Measurements from ENCODE around the gene ZNF655. TPM values are rescaled to one million over a fixed set of nuclear protein-coding genes. Genes with fewer than 3 reads are reported as not detected.

The ZNF655 gene
- total RNA-seq, 5 donors from 2014 or later (not counting 1 experiment from before 2014, with no cell fraction given): 145 to 163 (median 157) TPM

DNA sequence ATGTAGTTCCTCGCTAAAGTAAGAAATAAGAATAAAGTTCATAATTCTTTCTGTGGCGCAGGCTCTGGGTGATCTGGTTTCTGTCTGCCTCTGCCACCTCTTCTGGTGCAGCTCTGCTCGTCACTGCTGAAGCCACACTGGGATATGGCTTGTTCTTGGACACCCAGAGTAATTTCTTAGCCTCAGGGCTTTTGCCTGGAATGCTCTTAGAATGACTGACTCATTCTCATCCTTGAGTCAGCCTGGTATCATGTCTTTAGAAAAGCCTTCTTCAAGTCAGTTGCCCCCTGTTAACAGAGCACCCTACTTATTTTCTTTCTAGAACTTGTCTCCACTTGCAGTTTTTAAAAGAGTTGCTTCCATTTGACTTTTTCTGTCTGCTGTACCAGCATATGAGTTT, 60.3 kb downstream of the ZNF655 start:
- ATAC-seq (replicated peaks in 1 of 4) (no peak), DNase-seq (no peak)
- Histone ChIP-seq H3K36me3 (ENCODE audit: control insufficient read depth in 2 of 2, extremely low read depth in 1 of 2, insufficient read depth in 1 of 2, low read length in 1 of 2) (peaks cover 30 to 48% of the 10 kb centered on the region in 2 donors), H3K9me3 (no peaks in the 10 kb centered on the region), H3K4me1 (ENCODE audit: control insufficient read depth in 1 of 2, extremely low read depth in 1 of 2, insufficient read depth in 2 of 2, low read length in 2 of 2) (peaks cover 15 to 36% of the 10 kb centered on the region in 2 experiments), H3K27ac (ENCODE audit: low read length) (no peak overlapping the region), H3K4me3 (ENCODE audit: control insufficient read depth in 1 of 2, extremely low read depth in 1 of 2, low read length in 1 of 2) (no peak overlapping the region), H3K27me3 (replicated peaks in 1 of 2; ENCODE audit: control insufficient read depth in 2 of 2, extremely low read depth in 1 of 2, insufficient read depth in 2 of 2, low read length in 1 of 2) (no peaks in the 10 kb centered on the region)
- ChIA-PET CTCF (no interaction called here), POLR2A (interaction anchor here in 1 of 2 donors (1.1 kb wide), 1 partner anchor 210 kb away, joined by 3 read pairs; the partner anchor contains the start of genes BUD31 and PDAP1)
- Mint-ChIP-seq H3K27me3 (no peaks in the 10 kb centered on the region), H3K4me1 (peaks cover 56 to 67% (median 57%) of the 10 kb centered on the region in 3 donors), H3K4me3 (peak overlapping the region; percentile 95 to 97 (median 97)), H3K9me3 (no peaks in the 10 kb centered on the region), H3K36me3 (peaks cover 46% of the 10 kb centered on the region), H3K27ac (no peak overlapping the region)
- WGBS (ENCODE audit: insufficient coverage): 100% methylated on average over 2 of the region's 3 CpGs

DNA sequence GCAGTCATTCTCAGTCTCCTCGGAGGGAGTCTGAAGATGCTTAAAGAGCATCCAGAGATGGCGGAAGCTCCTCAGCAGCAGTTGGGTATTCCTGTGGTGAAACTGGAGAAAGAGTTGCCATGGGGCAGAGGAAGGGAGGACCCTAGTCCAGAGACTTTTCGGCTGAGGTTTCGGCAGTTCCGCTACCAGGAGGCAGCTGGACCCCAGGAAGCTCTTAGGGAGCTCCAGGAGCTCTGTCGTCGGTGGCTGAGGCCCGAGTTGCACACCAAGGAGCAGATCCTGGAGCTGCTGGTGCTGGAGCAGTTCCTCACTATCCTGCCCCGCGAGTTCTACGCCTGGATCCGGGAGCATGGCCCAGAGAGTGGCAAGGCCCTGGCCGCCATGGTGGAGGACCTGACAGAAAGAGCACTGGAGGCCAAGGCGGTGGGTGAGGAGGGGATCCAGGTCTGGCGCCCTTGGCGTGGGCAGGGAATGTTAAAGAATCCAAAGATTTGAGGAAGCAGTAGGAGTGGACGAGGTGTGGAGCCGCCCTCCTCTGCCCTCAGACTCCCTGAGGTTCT, 61.2 kb downstream of the ZNF655 start:
- ChIA-PET CTCF (no interaction called here), POLR2A (interaction anchor here in 1 of 2 donors (1.1 kb wide), 1 partner anchor 211 kb away, joined by 3 read pairs; the partner anchor contains the start of genes BUD31 and PDAP1)
- Histone ChIP-seq H3K4me3 (ENCODE audit: control insufficient read depth in 1 of 2, extremely low read depth in 1 of 2, low read length in 1 of 2) (no peak overlapping the region), H3K36me3 (ENCODE audit: control insufficient read depth in 2 of 2, extremely low read depth in 1 of 2, insufficient read depth in 1 of 2, low read length in 1 of 2) (peaks cover 30 to 48% of the 10 kb centered on the region in 2 donors), H3K9me3 (no peaks in the 10 kb centered on the region), H3K4me1 (ENCODE audit: control insufficient read depth in 1 of 2, extremely low read depth in 1 of 2, insufficient read depth in 2 of 2, low read length in 2 of 2) (peaks cover 21 to 45% of the 10 kb centered on the region in 2 experiments), H3K27ac (ENCODE audit: low read length) (no peak overlapping the region), H3K27me3 (replicated peaks in 1 of 2; ENCODE audit: control insufficient read depth in 2 of 2, extremely low read depth in 1 of 2, insufficient read depth in 2 of 2, low read length in 1 of 2) (no peaks in the 10 kb centered on the region)
- Mint-ChIP-seq H3K4me1 (peaks cover 66 to 77% (median 66%) of the 10 kb centered on the region in 3 donors), H3K27ac (peak overlapping the region in 1 of 2 donors; percentile 19), H3K27me3 (no peaks in the 10 kb centered on the region), H3K9me3 (no peaks in the 10 kb centered on the region), H3K4me3 (no peak overlapping the region), H3K36me3 (peaks cover 50% of the 10 kb centered on the region)
- 99% methylated on average over 18 of the region's 18 CpGs for WGBS (ENCODE audit: insufficient coverage)
- DNase-seq (no peak), ATAC-seq (replicated peaks in 1 of 4) (no peak)

DNA sequence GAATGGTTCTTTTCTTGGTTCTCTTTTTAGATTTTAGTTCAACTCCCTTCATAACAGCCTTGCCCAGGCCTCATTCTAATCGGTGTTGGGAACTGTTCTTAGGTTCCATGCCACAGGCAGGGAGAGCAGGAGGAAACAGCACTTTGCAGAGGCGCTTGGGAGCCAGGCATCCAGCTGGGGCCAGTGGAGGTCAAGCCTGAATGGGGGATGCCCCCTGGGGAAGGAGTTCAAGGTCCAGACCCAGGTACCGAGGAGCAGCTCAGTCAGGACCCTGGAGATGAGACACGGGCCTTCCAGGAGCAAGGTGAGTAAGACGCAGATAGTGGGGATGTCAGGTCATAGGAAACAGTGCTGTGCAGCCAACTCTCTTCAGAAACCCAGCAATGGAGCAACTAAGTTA, 62.8 kb downstream of the ZNF655 start:
- no peak overlapping the region for H3K27ac ChIP-seq (ENCODE audit: low read length)
- POLR2A ChIA-PET: interaction anchor here in 1 of 2 donors (1.2 kb wide), 1 partner anchor 63 kb away, joined by 3 read pairs; no protein-coding TSS in a partner anchor
- no peaks in the 10 kb centered on the region for H3K27me3 ChIP-seq (replicated peaks in 1 of 2; ENCODE audit: control insufficient read depth in 2 of 2, extremely low read depth in 1 of 2, insufficient read depth in 2 of 2, low read length in 1 of 2)
- CTCF ChIA-PET: no interaction called here
- peaks cover 62% of the 10 kb centered on the region for H3K36me3 Mint-ChIP-seq
- peaks cover 24 to 51% of the 10 kb centered on the region in 2 experiments for H3K4me1 ChIP-seq (ENCODE audit: control insufficient read depth in 1 of 2, extremely low read depth in 1 of 2, insufficient read depth in 2 of 2, low read length in 2 of 2)
- H3K9me3 Mint-ChIP-seq: no peaks in the 10 kb centered on the region
- ATAC-seq (replicated peaks in 1 of 4) (no peak), DNase-seq (no peak)
- H3K27ac Mint-ChIP-seq: peak overlapping the region; percentile 15 to 19
- H3K4me1 Mint-ChIP-seq: peaks cover 73 to 83% (median 75%) of the 10 kb centered on the region in 3 donors
- H3K36me3 ChIP-seq (ENCODE audit: control insufficient read depth in 2 of 2, extremely low read depth in 1 of 2, insufficient read depth in 1 of 2, low read length in 1 of 2): peaks cover 34 to 62% of the 10 kb centered on the region in 2 donors
- no peak overlapping the region for H3K4me3 Mint-ChIP-seq
- WGBS (ENCODE audit: insufficient coverage): 100% methylated on average over 1 of the region's 5 CpGs
- H3K27me3 Mint-ChIP-seq: no peaks in the 10 kb centered on the region
- no peak overlapping the region for H3K4me3 ChIP-seq (ENCODE audit: control insufficient read depth in 1 of 2, extremely low read depth in 1 of 2, low read length in 1 of 2)
- H3K9me3 ChIP-seq: no peaks in the 10 kb centered on the region

DNA sequence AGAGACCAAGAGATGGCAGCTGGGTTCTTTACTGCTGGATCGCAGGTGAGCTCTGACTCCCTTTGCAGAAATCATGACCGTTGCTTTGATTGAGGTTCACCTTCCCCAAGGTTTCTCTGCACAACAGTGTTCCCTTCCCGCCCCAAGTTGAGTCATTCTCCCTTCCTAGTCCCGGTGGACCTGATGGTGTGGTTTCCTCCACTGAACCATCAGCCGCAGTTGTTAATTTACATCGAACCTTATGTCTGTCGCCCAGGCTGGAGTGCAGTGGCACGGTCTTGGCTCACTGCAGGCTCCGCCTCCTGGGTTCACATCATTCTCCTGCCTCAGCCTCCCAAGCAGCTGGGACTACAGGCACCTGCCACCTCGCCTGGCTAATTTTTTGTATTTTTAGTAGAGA, 64.2 kb downstream of the ZNF655 start:
- Histone ChIP-seq H3K4me1 (ENCODE audit: control insufficient read depth in 1 of 2, extremely low read depth in 1 of 2, insufficient read depth in 2 of 2, low read length in 2 of 2) (peaks cover 21 to 42% of the 10 kb centered on the region in 2 experiments), H3K27ac (ENCODE audit: low read length) (no peak overlapping the region), H3K36me3 (ENCODE audit: control insufficient read depth in 2 of 2, extremely low read depth in 1 of 2, insufficient read depth in 1 of 2, low read length in 1 of 2) (peaks cover 34 to 74% of the 10 kb centered on the region in 2 donors), H3K4me3 (ENCODE audit: control insufficient read depth in 1 of 2, extremely low read depth in 1 of 2, low read length in 1 of 2) (no peak overlapping the region), H3K9me3 (no peaks in the 10 kb centered on the region), H3K27me3 (replicated peaks in 1 of 2; ENCODE audit: control insufficient read depth in 2 of 2, extremely low read depth in 1 of 2, insufficient read depth in 2 of 2, low read length in 1 of 2) (no peaks in the 10 kb centered on the region)
- DNase-seq (no peak), ATAC-seq (replicated peaks in 1 of 4) (no peak)
- Mint-ChIP-seq H3K27ac (peak overlapping the region; percentile 91 to 95), H3K27me3 (no peaks in the 10 kb centered on the region), H3K9me3 (no peaks in the 10 kb centered on the region), H3K4me3 (no peak overlapping the region), H3K4me1 (peaks cover 65 to 74% (median 73%) of the 10 kb centered on the region in 3 donors), H3K36me3 (peaks cover 70% of the 10 kb centered on the region)
- 94% methylated on average over 6 of the region's 10 CpGs for WGBS (ENCODE audit: insufficient coverage)
- POLR2A ChIA-PET: no interaction called here
- CTCF ChIA-PET: no interaction called here

DNA sequence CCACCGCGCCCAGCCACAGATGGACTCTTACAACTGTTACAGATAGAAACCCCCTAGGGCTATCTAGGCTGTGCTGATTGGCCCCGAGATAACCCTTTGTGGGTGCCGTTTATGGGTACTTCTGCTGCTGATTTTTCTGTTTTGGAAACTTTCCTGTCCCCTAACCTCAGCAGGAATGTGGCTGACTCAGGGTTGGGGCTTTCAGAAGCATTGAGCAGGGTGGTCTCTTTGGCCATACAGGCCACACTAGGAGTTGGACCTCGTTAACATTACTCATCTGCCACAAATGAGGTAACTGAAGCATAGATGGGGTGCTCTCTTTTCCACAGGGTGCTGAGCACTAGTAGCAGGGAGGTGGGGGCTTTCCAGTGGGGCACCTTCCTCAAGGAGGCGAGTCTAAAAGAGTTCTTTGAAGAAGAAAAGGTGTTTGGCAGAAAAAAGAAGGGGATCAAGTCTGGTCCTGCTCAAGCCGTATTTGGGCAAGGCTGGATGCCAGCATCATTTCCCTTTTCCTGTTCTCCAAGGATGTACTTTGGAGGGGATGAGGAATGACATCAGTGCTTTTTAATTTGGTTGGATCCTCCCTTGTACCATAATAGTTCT, 64.8 kb downstream of the ZNF655 start:
- Histone ChIP-seq H3K4me3 (ENCODE audit: control insufficient read depth in 1 of 2, extremely low read depth in 1 of 2, low read length in 1 of 2) (no peak overlapping the region), H3K27me3 (replicated peaks in 1 of 2; ENCODE audit: control insufficient read depth in 2 of 2, extremely low read depth in 1 of 2, insufficient read depth in 2 of 2, low read length in 1 of 2) (no peaks in the 10 kb centered on the region), H3K36me3 (ENCODE audit: control insufficient read depth in 2 of 2, extremely low read depth in 1 of 2, insufficient read depth in 1 of 2, low read length in 1 of 2) (peaks cover 34 to 79% of the 10 kb centered on the region in 2 donors), H3K27ac (ENCODE audit: low read length) (peak overlapping the region; percentile 79), H3K9me3 (no peaks in the 10 kb centered on the region), H3K4me1 (ENCODE audit: control insufficient read depth in 1 of 2, extremely low read depth in 1 of 2, insufficient read depth in 2 of 2, low read length in 2 of 2) (peaks cover 18 to 37% of the 10 kb centered on the region in 2 experiments)
- DNase-seq (peak in 1 of 35 experiments; percentile 51), ATAC-seq (replicated peaks in 1 of 4) (no peak)
- POLR2A ChIA-PET: no interaction called here
- Mint-ChIP-seq H3K27ac (peak overlapping the region; percentile 91 to 95), H3K36me3 (peaks cover 71% of the 10 kb centered on the region), H3K9me3 (no peaks in the 10 kb centered on the region), H3K4me1 (peaks cover 59 to 68% (median 67%) of the 10 kb centered on the region in 3 donors), H3K4me3 (peak overlapping the region; percentile 80 to 88 (median 81)), H3K27me3 (no peaks in the 10 kb centered on the region)
- 0% methylated on average over 1 of the region's 7 CpGs for WGBS (ENCODE audit: insufficient coverage)
- CTCF ChIA-PET: no interaction called here

DNA sequence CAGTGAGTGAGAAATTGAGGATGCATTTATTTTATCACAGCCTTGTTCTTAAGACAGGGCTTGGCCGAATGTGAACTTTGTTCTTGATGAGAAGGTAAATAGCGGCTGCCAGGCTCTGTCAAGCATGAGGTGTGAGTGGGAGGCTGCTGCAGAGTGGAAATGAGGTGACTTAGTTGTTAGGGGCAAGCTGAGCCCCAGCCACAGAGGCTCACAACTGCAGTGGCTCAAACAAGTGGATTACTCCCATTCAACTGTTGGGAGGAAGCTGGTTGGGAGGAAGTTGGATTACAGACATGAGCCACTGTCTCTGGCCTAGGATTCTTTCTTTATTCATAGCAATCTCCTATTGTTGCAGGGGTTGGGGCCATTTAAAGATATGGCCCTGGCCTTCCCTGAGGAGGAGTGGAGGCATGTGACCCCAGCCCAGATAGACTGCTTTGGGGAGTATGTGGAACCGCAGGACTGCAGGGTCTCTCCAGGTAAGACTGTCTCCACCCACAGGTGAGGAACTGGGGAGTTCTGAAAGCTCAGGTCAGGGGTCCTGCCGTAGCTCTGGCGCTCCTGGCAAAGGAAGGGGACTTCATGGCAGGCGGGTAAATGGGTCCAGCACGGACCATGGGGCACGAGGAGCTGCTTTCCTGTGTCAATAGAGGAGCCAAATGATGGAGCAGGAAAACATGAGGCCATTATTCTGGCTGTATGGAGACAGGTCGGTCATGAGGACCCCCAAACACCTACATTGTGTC, 65.4 kb downstream of the ZNF655 start:
- H3K4me1 ChIP-seq (ENCODE audit: control insufficient read depth in 1 of 2, extremely low read depth in 1 of 2, insufficient read depth in 2 of 2, low read length in 2 of 2): peaks cover 18 to 37% of the 10 kb centered on the region in 2 experiments
- DNase-seq (peak in 22 of 35 experiments; percentile 11 to 64 (median 28)), ATAC-seq (replicated peaks in 1 of 4) (peak; percentile 18 to 26 (median 23))
- H3K4me3 ChIP-seq (ENCODE audit: control insufficient read depth in 1 of 2, extremely low read depth in 1 of 2, low read length in 1 of 2): peak overlapping the region; percentile 46 to 50
- Mint-ChIP-seq H3K27ac (peak overlapping the region; percentile 91 to 95), H3K9me3 (no peaks in the 10 kb centered on the region), H3K36me3 (peaks cover 71% of the 10 kb centered on the region), H3K4me3 (peak overlapping the region; percentile 80 to 88 (median 81)), H3K4me1 (peaks cover 57 to 61% (median 60%) of the 10 kb centered on the region in 3 donors), H3K27me3 (no peaks in the 10 kb centered on the region)
- peaks cover 34 to 81% of the 10 kb centered on the region in 2 donors for H3K36me3 ChIP-seq (ENCODE audit: control insufficient read depth in 2 of 2, extremely low read depth in 1 of 2, insufficient read depth in 1 of 2, low read length in 1 of 2)
- peak overlapping the region; percentile 79 for H3K27ac ChIP-seq (ENCODE audit: low read length)
- H3K9me3 ChIP-seq: no peaks in the 10 kb centered on the region
- 25% methylated on average over 6 of the region's 9 CpGs for WGBS (ENCODE audit: insufficient coverage)
- CTCF ChIA-PET: interaction anchor here (0.6 to 1.2 kb wide), 2 partner anchors 222 to 372 kb away, joined by 4 to 5 read pairs; no protein-coding TSS in a partner anchor
- POLR2A ChIA-PET: interaction anchor here in 1 of 2 donors (0.6 kb wide), 1 partner anchor 322 kb away, joined by 3 read pairs; no protein-coding TSS in a partner anchor
- no peaks in the 10 kb centered on the region for H3K27me3 ChIP-seq (replicated peaks in 1 of 2; ENCODE audit: control insufficient read depth in 2 of 2, extremely low read depth in 1 of 2, insufficient read depth in 2 of 2, low read length in 1 of 2)

Data from T-cell (primary cell).